ENCODE measurements around the gene SERPINB3.
"Not testable (repeated sequence)": the region's sequence is repeated elsewhere in the genome, so short reads cannot be mapped to it uniquely, and the experiment has no call there.

The SERPINB3 gene

DNA sequence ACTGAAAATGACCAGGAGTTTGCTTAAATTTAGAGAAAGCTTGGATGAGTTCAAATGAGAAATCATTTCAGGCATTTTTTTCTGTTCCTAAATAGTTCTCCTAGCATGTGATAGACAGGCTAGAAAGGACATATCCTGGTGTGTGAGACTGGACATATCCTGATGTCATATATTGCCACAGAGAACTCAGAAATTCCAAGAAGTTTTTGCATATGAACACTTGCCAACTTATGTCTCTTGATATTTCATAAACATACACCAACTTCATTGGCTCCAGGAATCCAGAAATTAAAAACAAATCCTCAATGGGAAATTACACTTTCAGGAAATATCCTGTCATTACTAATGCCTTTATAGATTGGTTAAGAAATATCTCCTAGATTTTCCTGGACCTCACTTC lies 14.8 kb downstream of the SERPINB3 start:
- DNase-seq (ENCODE audit: low read depth in 2 of 2): no peak

DNA sequence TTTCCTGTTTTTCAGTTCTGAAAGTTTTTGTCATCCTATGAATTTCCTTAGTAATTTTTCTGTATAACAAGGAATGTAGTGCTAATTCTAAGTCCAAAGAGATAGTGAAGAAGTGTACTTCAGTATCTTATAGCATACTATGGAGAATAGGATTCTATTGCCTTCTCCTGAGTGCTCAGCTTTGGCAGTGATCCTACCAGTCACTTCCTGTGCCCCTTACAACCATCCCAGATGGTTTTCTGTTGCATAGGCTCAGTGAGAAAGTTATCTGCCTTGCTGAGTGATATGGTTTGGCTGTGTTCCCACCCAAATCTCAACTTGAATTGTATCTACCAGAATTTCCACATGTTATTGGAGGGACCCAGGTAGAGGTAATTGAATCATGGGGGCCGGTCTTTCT lies 17.0 kb downstream of the SERPINB3 start:
- not testable (repeated sequence) for DNase-seq (ENCODE audit: low read depth in 2 of 2)

DNA sequence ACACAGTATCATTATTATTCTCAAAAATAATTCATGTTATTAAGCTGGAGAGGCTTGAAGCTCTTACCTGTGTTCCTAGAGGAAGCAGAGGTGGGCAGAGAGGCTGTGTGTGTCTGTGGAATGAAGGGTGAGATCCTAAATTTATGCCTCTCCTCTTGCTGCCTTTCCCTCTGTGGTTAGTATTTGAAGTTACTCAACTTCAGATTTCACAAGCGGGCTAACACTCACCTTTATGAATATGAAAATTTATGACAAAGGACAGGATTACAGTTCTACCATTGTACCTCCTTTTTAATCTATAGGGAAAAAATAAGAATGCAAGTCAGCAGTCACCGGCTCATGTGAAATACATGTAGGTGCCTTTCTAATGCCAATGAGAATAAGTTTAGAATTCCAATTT lies 17.6 kb downstream of the SERPINB3 start, which contains the start of gene SERPINB4:
SERPINB4 (minus strand) TSS at position 115 of the 400 bp plus-strand sequence. CDS start 679 bp downstream, outside the sequence.
- not testable (repeated sequence) for DNase-seq (ENCODE audit: low read depth in 2 of 2)

DNA sequence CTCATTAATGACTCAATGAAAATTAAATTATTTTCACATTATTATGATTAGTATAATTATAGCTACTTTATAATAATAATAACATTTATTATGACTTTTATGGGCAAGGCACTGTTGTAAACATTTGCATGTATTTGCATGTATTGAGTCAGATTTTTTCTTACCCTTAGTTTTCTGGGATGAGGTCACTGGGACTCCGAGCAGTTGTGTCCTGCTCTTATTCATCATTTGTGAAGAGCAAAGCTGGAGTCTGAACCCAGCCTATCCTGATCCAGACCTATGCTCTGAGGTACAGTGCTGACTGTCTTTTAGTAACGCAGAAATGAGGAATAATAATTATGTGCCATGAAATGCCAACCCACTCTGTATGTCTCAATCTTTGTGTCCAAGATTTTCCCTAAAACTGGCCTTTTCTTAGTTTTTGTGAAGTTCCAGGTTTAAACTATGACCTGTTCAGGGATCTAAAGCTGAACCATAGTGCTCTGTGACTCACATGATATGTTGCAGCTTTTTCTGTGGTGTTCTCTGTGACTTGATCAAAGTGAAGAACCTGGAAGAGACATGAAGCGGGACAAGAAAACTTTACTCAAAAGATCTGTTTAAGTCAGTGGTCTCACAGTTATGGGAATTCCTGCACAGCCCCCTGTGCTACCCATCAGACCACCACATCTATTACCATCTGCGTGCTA lies 18.9 kb downstream of the SERPINB3 start:
- not testable (repeated sequence) for DNase-seq (ENCODE audit: low read depth in 2 of 2)

DNA sequence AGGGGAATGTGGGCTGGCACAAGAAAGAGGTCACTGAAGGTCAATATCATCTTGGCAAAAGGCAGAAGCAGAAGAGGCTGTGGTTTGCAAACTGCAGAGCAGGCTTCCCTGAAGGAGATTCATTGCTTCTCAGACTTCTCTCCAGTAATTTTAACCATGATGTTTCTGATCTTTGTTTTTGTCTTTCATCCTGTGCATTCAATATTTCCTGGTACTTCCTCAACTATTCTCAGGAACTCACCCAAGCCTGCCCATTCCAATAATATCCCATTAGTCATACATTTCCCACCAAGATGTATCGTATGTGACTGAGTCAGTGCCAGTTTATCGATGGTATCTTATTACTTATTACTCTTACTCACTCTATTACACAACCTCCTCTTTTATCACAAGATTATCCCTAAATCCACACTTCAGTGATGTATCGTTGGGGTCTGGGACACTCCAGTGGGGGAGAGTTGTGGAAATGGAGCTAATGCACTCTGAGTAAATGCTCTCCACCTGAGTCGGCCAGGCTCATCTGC lies 20.5 kb downstream of the SERPINB3 start:
- not testable (repeated sequence) for DNase-seq (ENCODE audit: low read depth in 2 of 2)

DNA sequence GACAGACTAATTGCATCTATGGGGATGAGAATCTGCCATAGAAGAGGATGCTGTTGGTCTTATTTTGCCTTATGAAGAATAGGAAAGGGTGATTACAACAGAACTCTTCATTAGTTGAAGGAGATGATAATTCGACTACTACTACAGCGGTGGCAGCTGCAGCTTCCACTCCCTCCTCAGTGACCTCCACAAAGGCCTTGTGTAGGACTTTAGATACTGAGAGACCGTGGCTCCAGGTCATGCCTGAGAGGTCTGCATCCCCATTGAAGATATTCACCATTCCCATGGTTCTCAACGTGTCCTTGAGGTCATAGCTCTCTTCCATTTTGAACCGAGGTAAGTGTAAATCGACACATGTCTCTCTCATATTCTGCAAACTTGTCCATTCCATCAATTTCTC lies 24.0 kb downstream of the SERPINB3 start:
- no peak for DNase-seq (ENCODE audit: low read depth in 2 of 2)

DNA sequence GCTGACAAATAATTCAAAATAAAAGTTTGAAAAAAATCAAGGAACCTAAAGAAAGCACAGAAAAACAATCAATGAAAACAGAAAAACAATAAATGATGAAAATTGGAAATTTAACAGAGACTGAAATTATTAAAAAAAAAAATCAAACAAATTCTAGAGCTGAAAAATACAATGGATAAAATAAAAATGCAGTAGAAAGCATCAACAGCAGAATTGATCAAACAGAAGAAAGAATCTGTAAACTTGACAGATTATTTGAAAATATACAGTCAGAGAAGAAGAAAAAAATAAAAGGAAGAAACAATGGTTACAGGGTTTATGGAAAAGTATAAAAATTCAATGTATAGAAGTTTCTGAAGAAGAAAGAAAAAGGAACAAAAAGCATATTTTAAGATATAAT lies 33.9 kb downstream of the SERPINB3 start:
- no peak for DNase-seq (ENCODE audit: low read depth in 2 of 2)

DNA sequence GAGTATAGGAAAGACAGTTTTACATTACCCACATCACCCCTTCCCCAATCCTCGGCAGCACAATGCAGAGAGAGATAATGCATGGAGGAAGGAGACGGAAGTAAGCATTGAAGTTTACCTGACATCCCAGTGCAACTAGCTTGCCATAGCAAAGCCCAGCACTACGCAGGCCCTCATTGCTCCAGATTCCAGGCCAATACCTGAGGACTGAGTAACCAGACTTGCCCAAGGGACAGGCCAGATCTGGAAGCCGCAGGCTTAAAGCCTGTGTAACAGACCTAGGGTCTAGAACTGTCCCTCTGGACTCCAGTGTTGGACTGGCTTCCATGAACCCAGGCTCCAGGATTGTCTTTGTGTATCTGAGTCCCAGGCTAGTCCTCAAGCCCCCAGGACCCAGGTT lies 35.3 kb downstream of the SERPINB3 start:
- no peak for DNase-seq (ENCODE audit: low read depth in 2 of 2)

DNA sequence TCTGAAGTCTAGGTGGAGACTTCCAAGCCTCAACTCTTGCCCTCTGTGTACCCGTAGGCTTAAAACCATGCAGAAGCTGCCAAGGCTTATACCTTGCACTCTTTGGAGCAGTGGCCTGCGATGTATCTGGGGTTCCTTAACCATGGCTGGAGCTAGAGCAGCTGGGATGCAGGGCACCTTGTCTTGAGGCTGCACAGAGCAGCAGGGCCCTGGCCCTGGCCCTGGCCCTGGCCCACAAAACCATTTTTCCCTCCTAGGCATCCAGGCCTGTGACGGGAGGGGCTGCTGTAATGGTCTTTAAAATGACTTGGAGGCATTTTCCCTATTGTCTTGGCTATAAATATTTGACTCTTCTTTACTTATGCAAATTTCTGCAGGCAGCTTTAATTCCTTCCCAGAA lies 36.8 kb downstream of the SERPINB3 start:
- no peak for DNase-seq (ENCODE audit: low read depth in 2 of 2)

DNA sequence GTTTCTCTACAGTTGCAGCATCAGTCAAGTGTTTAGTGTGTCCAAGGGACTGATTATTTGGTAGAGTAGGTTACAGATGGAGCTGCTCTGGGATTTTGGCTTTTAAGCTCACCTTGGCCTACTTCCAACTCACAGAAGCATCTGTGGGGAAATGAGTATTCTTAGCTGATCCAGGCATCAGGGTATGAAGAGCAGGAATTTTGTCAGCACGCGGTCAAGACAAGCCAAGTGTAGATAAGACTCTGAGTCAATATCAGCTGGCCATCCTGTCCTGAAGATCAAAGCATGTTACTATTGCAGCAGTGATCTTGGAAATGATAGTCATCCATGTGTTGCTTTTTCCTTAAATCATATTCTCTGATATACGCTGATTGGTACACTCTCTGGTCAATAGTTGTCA lies 42.0 kb downstream of the SERPINB3 start:
- DNase-seq (ENCODE audit: low read depth in 2 of 2): no peak

DNA sequence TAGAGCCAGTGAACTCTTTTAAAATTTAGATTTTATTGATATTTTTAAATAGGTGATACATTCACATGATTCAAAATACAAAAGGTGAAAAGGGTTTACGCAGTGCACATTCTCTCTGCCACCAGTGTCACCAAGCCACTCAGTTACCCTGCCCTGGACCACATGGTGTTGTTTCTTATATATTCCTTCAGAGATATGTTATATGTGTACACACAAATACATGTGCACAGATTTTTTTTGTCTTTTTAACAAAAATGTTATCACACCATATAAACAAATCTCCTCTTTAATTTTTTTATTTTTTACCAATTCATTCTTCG lies 43.8 kb downstream of the SERPINB3 start:
- DNase-seq (ENCODE audit: low read depth in 2 of 2): no peak

DNA sequence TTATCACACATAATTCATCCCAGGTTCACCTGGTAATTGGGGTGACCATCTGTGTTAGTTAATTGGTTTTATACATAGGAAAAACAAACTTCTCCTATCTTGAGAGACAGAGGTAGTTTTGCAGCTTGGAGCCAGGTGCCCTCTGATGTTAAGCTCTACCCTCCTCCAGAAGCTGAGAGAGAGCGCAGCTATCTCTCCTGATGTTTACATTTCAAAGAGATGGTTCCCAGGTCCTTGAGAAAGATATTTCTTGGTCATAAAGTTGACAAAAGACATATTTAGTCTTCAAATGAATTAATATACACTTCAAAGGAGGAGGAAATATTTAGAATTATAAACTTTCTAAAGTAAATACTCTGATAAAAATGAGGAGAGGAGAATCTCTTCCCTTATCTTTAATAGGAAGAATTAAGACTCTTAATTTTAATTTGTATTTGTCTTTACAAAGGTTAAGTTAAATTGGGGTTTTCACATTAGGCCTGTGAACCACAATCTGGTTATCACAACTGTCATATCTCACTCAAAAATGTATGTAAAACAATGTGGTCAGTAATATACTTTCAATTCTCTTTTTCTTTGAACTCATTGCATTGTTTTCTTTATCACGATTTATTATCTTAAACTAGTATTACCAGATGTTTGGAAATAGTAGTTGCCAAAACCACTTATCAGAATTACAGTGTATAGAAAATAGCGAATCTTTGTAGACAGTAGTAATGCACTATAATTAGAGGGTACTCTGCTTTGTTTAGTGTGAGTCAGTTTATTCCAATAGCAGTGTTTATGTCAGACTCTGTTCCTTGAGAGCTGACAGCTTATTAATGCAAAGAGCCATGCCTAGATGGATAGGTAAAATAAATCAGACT lies 44.4 kb downstream of the SERPINB3 start:
- DNase-seq (ENCODE audit: low read depth in 2 of 2): no peak

DNA sequence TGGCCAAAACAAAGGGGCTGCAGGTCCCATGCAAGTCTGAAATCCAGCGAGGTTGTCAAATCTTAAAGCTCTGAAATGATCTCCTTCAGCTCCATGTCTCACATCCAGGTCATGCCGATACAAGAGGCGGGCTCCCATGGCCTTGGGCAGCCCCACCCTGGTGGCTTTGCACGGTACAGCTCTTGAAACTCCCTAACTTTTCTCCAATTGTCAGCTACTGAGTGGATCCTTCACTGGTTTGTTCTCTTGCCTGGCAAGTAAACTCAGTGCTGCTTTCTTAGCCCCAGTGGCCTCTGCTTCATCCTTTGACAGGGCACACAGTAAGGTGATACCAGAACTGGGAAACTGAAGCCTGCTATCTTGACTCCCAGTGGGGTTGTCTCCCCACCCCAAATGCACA lies 48.3 kb downstream of the SERPINB3 start:
- DNase-seq (ENCODE audit: low read depth in 2 of 2): no peak

DNA sequence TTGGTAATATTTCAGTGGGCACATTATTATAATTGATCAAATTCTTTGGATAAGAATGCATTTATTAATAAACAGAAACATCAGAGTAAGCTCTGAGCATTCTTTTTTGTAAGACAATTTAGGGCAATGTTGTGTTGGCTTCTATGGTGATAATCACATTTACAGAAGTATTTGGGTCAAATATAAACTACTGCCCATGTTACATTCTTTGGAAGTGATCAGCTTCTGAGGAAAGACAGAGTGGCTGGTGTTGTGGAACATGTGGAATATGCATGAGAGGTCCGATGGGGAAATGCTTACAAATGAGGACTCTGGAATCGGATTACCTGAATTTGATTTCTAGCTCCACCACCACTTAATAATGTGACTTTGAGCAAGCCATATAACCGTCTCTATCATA lies 55.2 kb downstream of the SERPINB3 start:
- DNase-seq (ENCODE audit: low read depth in 2 of 2): no peak

Data from stimulated activated CD8-positive, alpha-beta memory T cell treated with anti-CD3 and anti-CD28 coated beads, Interleukin-15, amount 100 ng/mL, for 4 hours (primary cell).